ENCODE measurements around the gene FUCA2.

Gene FUCA2, protein sequence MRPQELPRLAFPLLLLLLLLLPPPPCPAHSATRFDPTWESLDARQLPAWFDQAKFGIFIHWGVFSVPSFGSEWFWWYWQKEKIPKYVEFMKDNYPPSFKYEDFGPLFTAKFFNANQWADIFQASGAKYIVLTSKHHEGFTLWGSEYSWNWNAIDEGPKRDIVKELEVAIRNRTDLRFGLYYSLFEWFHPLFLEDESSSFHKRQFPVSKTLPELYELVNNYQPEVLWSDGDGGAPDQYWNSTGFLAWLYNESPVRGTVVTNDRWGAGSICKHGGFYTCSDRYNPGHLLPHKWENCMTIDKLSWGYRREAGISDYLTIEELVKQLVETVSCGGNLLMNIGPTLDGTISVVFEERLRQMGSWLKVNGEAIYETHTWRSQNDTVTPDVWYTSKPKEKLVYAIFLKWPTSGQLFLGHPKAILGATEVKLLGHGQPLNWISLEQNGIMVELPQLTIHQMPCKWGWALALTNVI

GRCh38 chr6:143510991-143511891 is at the start of gene FUCA2:
Gene FUCA2, minus strand, starts transcription at chr6:143511720. Its CDS starts 86 bp downstream, at chr6:143511634.
- peak; percentile 53 for DNase-seq

- DNase-seq: no peak
Observed at GRCh38 chr6:143561105-143561704, 49.7 kb upstream of the FUCA2 start.

GRCh38 chr6:143559051-143559660 is 47.6 kb upstream of the FUCA2 start:
- no peak for DNase-seq

GRCh38 chr6:143556529-143556928 is 45.0 kb upstream of the FUCA2 start:
- no peak for DNase-seq

- no peak for DNase-seq
Observed at GRCh38 chr6:143555582-143555981, 44.1 kb upstream of the FUCA2 start.

GRCh38 chr6:143555071-143555492 is 43.6 kb upstream of the FUCA2 start:
- no peak for DNase-seq

GRCh38 chr6:143553337-143553736 is 41.8 kb upstream of the FUCA2 start:
- no peak for DNase-seq

DNA sequence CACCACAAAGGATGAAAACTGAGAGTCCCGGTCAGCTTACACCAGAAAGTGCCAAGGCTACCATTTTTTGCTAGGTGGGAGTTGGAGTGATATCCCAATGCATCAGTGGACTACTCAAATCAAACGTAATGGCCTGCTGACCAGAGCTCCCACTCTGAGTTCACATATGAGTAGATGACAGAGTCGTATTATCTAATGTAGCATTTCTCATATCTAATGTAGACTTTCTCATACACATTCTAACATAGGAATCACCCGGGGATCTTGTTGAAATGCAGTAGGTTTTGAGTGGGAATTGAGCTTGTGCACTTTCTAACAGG is 38.4 kb upstream of the FUCA2 start:
- DNase-seq: no peak

DNA sequence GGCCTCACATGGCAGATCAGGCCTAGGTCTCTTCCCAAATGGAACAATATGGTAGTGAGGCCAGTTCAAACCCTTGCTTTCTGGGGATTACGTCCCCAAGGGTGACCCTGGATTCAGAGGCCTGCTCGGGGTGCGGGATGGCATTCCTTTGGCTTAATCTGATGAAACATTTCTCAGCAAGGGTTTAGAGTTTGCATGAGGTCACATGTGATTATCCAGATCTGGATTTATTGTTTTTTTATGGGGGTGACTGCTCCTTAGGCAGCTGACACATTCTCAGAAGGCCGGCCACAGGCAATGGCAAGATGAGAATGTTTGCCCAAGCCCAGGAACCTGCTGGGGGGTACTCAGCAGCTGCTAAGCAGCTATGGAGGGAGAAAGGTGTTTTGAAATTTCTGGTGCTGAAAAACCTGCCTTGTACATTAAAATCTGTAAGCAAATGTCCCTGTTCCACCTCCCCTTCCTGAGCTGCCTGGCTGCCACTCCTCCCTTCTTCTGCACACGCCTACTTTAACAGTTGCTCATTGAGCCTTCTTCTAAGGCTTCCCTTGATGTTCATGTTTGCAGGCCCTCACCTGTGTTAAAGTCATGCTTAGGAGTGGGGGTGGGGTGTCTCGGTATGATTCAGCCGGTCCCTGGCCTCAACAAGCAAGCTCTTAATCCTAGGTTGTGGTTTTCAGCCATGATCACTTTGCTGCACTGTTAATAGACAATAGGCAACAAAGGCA is 37.9 kb upstream of the FUCA2 start:
- DNase-seq: peak; percentile 30

DNA sequence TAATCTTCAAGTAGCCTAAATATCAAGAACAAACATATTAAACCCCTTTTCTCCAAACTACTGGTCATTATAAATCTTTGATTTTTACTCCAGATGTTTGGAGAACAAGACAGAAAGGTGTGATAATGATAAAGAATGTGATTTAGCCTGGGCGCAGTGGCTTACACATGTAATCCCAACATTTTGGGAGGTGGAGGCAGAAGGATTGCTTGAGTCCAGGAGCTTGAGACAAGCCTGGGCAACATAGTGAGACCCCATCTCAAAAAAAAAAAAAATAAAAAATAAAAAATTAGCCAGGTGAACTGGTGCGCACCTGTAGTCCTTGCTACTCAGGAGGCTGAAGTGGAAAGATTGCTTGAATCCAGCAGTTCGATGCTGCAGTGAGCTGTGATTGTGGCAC is 35.1 kb upstream of the FUCA2 start:
- DNase-seq: no peak

GRCh38 chr6:143545976-143546547 is 34.5 kb upstream of the FUCA2 start:
- no peak for DNase-seq

GRCh38 chr6:143545165-143545564 is 33.6 kb upstream of the FUCA2 start:
- no peak for DNase-seq

DNA sequence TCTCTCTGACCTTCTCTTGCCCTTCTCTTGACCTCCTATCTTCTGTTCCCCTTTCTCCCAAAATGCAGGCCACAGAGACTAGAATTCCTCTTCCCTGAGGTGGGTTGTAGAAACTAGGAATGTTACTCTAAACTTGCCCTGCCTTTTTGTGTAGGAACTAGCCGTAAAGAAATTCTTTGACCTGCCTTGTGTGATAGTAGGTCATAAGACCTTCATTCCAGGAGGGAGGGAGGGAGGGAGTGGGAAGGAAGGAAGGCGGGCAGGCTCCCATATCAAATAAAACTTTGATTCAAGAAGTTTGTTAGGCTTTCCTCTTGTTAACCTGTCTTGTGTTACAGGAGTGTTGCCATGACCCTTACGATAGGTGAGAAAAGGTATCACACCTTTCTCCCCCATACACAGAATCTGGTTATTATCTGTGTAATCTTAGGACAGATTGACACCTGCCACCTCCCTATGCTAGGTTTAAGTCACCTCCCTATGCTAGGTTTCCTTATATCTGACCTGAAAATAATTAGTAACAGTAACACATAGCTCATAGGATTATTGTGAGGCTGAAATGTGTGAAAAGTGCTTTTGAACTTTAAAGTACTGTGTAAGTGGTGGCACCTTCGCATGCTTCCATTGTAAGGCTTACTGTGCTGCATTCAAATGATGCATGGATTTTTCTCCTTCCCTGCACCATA is 32.6 kb upstream of the FUCA2 start:
- DNase-seq: no peak

DNA sequence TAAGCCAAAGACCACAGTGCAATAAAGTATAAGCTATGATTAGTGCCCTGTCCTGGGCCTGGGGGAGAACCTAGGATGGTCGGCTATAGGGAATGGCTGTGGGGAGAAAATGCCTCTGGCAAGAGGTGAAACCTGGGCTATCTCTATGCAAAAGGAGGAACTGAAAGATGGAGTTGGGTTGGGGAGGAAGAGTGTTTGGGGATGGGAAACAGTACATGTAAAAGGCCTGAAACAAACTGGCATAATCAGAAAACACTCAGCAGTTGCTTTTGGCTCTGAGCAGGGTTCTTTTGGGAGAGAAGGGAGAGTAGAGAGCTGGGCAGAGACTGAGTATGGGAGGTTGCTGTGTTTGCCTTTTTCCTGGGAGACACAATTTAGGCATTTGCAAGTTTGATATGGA is 31.9 kb upstream of the FUCA2 start:
- no peak for DNase-seq

GRCh38 chr6:143542888-143543287 is 31.4 kb upstream of the FUCA2 start:
- no peak for DNase-seq

DNA sequence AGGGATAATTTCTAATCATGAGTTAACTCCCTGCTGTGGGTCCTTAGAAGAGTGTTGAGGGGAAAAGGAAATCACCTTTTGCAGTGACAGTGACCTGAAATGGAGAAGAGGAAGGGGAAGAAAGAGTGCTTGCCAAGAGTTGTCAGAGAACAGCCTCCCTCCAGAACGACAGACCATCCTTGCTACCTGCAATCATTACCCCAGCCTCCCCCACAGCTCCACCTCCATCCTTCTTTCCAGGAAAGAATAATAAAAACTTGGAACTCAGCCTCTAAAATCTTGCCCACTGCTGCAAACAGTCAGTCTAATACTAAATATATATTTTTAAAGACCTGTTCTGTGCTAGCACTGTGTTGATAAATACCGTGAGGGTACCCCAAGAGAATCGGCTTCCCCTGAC is 28.7 kb upstream of the FUCA2 start:
- DNase-seq: no peak

- DNase-seq: no peak
Observed at GRCh38 chr6:143539734-143540133, 28.2 kb upstream of the FUCA2 start.

DNA sequence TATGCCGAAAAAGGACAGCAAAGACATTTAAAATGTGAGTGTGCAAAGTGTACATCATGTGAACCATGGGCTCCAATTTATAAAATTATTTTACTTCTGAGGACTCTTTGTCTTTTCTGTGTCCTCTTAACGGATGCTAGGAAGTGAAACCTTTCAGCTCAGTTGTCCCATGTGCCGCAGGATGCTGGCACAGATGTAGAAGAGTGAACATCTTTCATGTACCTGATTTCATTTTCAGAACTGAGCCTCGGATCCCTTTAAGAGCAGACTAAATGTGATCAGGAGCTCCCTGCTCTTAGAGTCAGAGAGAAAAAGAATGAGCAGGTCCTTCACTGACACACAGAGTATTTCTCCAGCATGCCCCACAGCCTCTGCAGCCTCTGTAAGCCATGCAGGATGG is 27.6 kb upstream of the FUCA2 start:
- DNase-seq: no peak

DNA sequence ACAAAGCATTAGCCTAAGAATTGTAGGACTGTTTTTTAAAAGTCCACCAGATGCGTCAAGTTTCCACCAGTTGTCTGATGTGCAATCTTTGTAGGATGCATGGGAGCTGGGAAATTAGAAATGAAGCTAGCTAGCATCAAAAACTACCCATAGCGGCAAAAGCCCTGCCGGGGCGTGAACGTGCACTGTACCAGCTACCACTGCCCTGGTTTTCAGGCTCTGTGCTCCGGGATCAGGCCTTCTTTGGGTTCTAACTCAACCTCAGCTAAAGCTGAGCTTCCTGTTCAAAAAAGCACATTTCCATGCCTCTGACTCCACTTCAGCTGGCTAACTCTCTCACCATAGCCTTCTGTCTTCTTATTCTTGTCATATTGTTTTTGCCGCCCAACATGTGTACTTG is 26.9 kb upstream of the FUCA2 start:
- DNase-seq: no peak

DNA sequence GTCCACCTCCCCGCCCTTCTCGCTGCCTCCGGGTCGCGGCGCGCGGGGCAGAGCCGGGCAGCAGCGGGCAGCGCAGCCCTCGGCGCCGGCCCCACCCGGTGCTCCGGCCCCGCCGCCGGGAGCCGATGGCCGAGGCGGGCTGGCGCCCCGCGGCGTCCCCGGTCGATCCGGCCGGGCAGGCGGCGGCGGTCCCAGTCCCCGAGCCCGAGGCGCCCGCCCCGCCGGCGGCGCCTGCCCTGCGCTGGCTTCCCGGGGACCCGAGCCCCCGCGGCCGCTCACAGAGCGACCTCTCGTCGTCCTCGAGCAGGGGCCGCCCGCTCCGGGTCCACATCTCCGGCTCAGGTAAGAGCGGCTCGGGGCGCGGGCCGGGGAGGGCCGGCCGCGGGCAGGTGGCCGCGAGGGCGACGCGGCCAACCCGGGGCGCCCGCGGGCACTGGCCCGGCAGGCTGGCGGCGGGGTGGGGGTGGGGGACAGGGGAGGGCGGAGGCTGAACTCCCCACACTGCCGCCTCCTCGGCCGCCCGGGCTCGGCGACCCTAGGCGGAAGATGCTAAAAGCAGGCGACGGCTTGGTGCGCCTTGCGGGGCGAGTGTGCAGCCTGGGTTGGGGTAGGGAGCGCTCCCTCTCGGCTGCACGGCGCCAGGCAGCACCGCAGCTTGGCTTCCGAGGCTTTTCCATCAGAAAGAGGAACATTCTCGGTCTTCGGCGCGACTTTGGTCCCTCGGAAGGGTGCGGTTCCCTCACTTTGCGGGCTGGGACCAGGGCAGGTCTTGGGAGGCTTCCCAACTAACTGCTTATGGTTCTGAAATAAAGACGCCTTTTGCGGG is 25.6 kb upstream of the FUCA2 start:
- peak; percentile 41 for DNase-seq

DNA sequence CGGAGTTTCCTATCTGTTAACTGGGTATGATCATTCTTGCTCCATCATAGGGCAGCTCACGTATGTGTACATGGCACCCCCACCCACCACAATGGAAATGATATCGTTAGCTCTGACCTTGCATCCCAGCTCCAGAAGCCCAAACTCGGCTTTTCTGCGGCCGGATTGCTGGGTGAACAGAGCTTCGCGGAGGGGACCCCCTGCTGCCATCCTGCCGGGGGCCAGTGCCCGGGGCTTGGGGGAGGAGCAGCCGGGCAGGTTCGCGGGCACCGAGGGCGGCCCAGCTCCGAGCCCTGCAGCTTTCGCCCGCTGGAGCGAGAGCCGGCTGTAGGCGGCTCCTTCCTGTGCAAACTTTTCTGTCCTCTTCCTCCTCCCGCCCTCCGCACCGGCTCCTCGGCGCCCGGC is 24.9 kb upstream of the FUCA2 start:
- no peak for DNase-seq
